Medulla oblongata (tissue), 1 donor: ENCODE results near the gene RPGRIP1.
"Not testable (repeated sequence)": the region's sequence is repeated elsewhere in the genome, so short reads cannot be mapped to it uniquely, and the experiment has no call there.

Source experiments
- DNase-seq: peaks from one replicate; pipeline ENCODE4 v3.0.0-alpha.2; 2015; ENCODE audit errors: extremely low spot score

The RPGRIP1 gene

GRCh38 chr14:21299562-21300130, 19.8 kb downstream of the RPGRIP1 start:
- DNase-seq = no peak

- no peak for DNase-seq
Observed at GRCh38 chr14:21300892-21301291, 21.0 kb downstream of the RPGRIP1 start.

- DNase-seq = no peak
Observed at GRCh38 chr14:21302013-21302835, 22.3 kb downstream of the RPGRIP1 start.

GRCh38 chr14:21302836-21303140, 22.9 kb downstream of the RPGRIP1 start:
- DNase-seq = not testable (repeated sequence)

- no peak for DNase-seq
Observed at GRCh38 chr14:21307637-21308036, 27.8 kb downstream of the RPGRIP1 start.

GRCh38 chr14:21308132-21308478, 28.2 kb downstream of the RPGRIP1 start:
- DNase-seq = no peak

- peak; percentile 87 for DNase-seq
Observed at GRCh38 chr14:21308479-21309237, 28.8 kb downstream of the RPGRIP1 start.

GRCh38 chr14:21309238-21309636, 29.4 kb downstream of the RPGRIP1 start:
- no peak for DNase-seq

GRCh38 chr14:21309956-21310355, 30.1 kb downstream of the RPGRIP1 start:
- DNase-seq = no peak

- no peak for DNase-seq
Observed at GRCh38 chr14:21311614-21312013, 31.7 kb downstream of the RPGRIP1 start.

- no peak for DNase-seq
Observed at GRCh38 chr14:21313512-21313911, 33.6 kb downstream of the RPGRIP1 start.

GRCh38 chr14:21317398-21317797, 37.5 kb downstream of the RPGRIP1 start:
- DNase-seq = no peak

GRCh38 chr14:21320913-21321312, 41.0 kb downstream of the RPGRIP1 start:
- no peak for DNase-seq

- no peak for DNase-seq
Observed at GRCh38 chr14:21322716-21323115, 42.8 kb downstream of the RPGRIP1 start.

GRCh38 chr14:21326972-21327371, 47.1 kb downstream of the RPGRIP1 start:
- no peak for DNase-seq
